T follicular helper cell (primary cell): ENCODE results near the gene WLS.

ENCODE experiments used
- DNase-seq: peaks from one replicate; pipeline ENCODE4 v3.0.0-alpha.2; 2020; ENCODE audit warnings: low read depth

Gene WLS

DNA sequence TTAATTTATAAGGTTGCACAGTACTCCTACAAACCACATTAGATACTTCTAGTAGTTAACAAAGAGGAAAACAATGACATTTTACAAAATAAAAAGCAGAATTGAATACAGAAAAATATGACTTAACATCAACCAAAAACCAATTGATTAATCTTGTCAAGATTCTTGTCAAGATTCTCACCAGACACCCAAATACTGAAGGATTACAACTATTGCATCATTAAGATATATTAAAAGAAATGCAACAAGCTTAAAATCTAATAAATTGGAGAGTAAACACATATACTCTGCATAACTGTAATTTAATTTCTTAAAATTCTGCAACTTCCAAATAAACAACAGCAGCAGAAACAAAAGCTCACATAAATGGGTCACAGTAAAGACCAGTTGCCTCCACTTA lies 4.7 kb downstream of the WLS start:
- no peak for DNase-seq

- no peak for DNase-seq
Observed at GRCh38 chr1:68225781-68226180, 6.5 kb downstream of the WLS start.

- DNase-seq, result no peak
Observed at GRCh38 chr1:68223687-68224086, 8.6 kb downstream of the WLS start.

DNA sequence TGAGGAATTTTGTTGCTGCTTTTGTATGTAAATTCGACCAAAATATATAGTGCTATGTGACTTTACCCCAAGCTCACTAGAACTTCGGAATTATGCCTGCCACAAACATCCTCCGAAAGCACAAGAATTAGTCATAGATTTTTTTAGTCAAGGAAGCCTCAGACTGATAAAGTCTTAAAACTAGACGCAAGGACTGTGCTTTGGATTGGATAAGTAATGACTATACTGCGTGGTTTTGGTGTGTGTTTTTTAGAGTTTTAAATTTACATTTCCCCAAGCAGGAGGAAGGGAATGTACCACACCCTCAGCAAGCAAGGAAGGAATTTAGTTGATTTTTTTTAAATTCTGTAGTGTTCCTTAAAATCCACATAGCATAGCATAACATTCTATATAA lies 10.3 kb downstream of the WLS start:
- no peak for DNase-seq

- no peak for DNase-seq
Observed at GRCh38 chr1:68221001-68221979, 11.0 kb downstream of the WLS start.

- no peak for DNase-seq
Observed at GRCh38 chr1:68220420-68220819, 11.9 kb downstream of the WLS start.

DNA sequence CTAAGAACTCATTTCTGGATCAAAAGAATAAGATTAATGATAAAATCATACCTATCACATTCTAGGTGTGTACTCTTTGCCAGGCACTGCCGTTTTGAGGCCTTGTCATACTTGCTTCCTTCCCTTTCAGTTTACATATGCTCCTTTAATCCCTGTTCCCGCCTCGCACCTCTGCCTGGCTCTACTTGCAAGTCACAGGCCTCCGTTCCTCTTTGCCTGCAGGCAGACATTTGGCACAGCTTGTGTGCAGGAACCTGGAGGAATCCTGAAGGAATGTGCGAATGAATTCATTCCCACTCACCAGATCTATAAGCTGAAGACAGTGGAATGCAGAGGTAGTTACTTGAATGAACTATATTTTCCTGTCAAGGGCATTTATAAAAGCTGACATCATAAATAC lies 13.8 kb downstream of the WLS start:
- DNase-seq, result no peak

DNA sequence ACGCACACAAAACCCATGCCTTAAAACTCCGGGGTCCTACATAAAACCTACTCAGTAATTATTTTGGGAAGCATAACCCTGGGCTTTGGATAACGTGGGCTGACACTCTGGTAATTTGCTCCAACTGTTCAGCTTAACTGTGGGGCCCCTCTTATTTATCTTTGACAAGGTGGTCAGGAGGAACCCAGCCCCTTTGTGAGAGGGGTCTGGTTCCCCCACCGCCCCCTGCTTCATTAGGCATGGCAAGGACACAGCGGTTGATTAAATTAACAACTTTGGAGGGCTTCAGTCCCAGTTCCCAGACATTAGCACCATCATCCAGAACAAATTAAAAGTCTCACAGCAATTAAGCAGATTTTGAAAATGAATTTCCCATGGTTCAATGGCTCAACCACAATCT lies 14.7 kb downstream of the WLS start:
- DNase-seq, result no peak

- DNase-seq, result no peak
Observed at GRCh38 chr1:68217060-68217554, 15.2 kb downstream of the WLS start.

GRCh38 chr1:68216089-68216772 lies 16.1 kb downstream of the WLS start:
- no peak for DNase-seq

DNA sequence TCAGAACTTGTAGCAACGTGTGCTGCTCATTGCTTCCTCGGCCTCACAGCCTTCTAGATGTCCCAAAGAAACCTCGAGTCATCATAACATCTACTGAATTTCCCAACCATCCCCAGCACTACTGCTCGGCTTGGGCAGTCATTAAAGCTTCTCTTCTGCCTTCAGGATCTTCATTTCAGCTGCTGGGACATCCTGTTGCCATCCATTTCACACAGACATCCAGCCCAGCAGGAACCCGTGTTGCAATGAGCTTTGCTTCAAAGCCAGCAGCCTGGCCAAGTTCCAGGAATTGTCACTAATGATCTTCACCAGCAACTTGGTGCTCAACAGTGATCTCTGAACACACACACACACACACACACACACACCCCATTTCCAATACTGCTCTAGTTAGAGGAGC lies 18.5 kb downstream of the WLS start:
- no peak for DNase-seq

DNA sequence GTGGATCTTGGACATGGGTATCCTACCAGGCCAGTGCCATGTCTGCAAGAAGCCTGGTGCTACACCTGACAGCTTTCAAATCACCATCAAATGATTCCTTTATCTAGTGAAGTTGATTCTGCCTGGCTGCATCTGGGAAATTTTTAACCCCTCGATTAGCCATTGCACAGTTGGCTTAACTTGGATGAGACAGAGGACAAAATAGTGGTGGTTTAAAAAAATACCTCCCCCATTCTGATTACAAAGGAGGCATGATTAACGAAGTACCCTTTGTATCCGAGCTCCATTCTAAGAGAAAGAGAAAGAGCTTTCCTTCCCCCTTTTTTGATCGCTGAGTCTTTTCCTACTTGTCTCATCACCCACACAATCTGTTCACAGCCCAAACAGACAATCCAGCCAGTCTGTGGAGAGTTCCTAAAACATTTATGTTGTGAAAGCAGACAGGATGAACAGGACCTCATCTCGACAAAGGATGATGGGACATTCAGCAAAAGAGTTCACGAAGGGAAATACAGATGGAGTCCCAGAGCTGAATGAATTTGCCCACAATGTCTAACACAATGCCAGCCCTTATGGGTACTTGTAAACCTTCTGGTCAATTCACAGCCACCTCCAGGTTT lies 20.5 kb downstream of the WLS start:
- no peak for DNase-seq

DNA sequence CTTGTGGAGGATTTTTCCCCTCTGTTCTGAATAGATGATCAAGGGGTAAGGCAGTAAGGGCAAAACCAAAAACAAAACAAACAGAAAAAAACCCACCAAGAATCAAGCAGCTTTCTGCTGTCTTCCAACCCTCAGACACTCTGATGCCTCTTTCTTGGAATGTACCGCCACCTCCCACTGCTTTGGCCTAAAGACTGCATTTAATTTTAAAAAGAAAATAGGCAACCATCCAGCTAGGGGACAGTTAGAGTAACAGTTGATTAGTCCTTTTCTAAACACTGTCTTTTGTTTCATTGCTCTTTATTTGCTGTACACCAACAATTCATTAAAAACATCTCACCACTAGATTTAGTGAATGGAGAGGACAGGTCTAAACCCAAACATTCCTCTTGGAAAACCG lies 21.5 kb downstream of the WLS start:
- no peak for DNase-seq

DNA sequence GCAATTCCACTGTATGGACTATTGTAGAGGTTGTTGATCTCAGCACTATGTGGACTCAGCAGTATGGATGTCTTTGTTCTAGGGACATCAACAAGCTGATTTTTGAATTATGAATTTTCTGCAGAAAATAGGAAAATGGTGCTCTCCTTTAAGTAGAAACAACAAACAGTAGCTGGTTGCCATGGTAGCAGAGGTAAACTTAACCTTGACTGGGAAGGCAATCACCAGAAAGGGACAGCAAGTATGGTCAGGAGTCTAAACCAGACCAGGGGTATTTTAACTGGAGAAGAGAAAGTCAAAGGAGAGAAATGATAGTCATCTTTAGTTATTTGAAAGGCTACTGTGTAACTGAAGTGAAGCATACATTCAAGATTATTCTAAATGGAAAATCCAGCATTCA lies 22.3 kb downstream of the WLS start:
- no peak for DNase-seq

DNA sequence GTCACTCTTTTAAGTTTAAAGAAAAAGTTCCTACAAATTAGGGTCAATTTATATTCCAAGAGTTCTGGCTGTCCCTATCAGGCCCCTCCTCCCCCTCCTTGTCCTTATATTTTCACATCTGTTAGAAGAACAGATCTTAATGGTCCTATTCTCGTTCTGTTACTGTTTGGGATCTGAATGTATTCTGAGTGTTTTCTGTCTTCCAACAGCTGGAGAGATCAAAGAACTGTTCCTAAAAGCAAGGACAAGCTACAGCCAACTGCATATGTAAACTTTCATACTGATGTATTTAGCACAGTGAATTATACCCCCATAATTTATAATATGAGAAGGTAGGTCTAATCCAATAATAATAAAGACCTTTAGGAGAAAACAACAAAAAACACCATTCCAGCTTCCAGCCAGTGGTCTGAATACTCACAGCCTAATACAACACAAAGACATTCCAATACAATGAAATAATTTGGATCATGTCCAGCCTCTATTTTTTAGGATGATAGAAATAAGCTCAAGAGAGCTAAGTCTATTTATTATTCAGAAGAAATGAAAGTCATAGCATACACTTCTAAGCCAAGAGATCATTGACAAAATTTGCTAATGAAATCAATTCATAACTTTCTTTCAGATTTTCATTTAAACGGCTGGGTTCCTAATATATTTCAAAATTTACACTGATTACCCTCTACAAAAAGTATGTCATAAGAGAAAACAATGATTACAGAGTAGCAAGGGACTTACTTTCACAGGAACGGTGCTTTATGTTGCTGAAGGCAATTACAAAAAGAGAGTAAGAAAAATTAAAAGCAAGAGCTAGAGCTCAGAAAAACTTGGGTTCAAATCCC lies 25.3 kb downstream of the WLS start:
- no peak for DNase-seq

DNA sequence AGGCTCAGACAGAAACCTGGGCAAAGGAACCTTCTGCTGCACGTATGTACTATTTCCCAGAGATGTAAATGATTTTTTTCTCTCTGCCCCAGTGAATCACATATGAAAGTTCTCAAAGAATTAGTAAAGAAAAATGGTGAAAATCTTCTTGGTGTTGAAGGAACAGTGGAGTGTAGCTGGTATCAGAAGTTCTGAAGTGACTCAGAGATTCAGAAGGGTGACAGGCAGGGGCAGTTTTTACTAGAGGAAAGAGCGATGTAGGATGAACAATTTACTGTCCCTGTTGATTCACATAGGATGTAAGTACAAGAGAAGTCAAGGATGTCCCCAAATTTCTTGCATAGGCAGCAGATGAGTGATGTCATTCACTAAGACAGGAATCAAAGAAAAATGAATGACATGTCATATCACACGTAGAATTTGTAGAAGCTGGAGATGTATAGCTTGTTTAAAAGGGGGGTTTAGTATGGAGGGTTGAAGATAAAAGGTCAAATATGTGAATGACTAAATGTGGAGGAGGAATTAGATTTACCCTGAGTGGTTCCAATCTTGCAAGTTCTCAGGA lies 26.4 kb downstream of the WLS start:
- DNase-seq, result no peak

DNA sequence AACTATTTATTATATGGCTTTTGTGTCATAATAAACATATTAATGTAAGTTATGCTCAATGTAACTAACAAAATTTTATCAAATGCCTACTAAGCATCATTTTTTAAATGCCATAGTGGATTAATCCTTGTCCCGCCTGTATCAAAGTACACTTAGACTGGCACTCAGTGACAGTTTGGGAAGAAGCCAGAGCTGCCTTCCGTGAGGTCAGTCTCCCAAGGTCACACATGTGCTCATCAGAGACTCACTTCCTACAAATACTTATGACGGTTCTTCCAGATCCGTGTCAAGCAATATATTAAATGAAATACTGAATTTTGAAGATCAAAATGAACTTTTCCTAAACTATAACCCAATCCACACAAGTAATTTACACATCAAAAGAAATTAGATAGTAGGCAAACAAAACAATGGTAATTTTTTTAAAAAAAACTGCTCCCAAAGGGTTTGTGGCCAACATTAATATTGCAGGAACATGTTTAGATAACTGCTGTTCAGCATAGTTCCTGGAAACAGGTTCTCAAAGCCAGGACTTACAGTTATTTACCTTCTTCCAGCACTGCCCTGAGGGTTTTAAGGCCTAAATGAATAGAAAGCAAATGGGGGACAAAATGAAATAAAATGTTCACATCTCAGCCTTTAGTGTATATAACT lies 27.2 kb downstream of the WLS start:
- DNase-seq, result no peak

DNA sequence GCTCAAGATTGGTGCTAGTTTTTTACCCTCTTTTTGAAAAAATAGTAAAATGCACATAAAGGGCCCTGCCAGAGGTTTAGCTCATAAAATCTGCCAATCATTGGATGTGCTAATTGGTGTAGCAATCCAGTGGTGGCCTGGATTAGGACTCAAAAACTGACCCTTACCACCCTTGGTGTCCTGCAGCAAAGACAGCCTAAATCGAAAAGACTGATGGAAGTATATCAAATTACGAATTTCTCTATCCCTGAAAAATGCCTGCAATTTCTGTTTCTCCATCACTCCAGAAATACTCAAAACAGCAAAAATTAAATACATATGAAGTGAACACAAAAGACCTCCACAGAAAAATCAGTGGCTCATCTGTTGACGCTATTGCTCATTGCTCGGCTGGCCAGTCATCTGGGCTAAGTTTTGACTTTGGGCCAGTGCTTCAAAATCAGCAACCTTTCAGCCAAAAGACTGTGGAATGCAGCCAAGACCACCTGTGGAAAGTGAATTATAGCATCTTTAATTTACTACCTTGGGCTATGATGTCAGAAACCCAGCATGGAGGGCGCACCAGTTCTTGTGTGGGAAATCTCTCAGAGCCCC lies 30.0 kb downstream of the WLS start:
- no peak for DNase-seq

GRCh38 chr1:68201546-68202238 lies 30.6 kb downstream of the WLS start:
- no peak for DNase-seq

DNA sequence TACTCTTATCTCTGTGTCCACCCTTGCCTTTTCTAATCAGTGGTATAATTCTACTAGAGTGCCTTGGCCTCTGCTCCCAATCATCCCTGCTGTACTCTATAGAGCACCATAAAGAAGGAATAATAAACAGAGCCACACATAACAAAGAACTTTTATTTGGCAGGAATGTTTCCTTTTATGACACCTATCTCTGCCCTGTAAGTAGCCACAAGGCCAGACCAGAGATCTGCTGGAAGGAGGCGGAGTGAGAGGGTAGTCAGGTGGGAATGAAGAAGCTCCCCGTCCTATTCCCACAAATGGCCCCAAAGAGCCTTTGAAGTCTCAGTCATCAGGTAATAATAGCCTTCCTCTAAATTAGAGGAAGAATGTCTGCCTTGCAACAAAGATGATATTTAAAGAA lies 32.7 kb downstream of the WLS start:
- DNase-seq, result no peak
